Jurkat, Clone E6-1 (cell line): ENCODE measurements around the gene NBPF3. TPM values are rescaled to one million over a fixed set of nuclear protein-coding genes. Genes with fewer than 3 reads are reported as not detected.
"Not testable (repeated sequence)": the region's sequence is repeated elsewhere in the genome, so short reads cannot be mapped to it uniquely, and the experiment has no call there.

Source experiments
- DNase-seq: peaks from one replicate; pipeline ENCODE4 v3.0.0-alpha.2; 2011; ENCODE audit warnings: low read depth, low spot score
- H3K4me3 ChIP-seq: 2 replicates; pipeline ENCODE4 v1.5.1; 2011; ENCODE audit warnings: mild to moderate bottlenecking, low read length, control low read depth, moderate library complexity
- polyA plus RNA-seq: library from polyadenylated mRNA; unstranded; fragments of >200 nt; gene quantifications from one replicate; pipeline ENCODE4 v1.2.1, GENCODE V29; 2012; ENCODE audit warnings: missing spikeins; ENCODE audit not compliant: insufficient read length, insufficient read depth

NBPF3 gene
- polyA plus RNA-seq: 4.8 TPM

- DNase-seq: no peak
- H3K4me3 ChIP-seq: peak within 1 kb of the TSS; percentile 36
These were observed at the start of gene NBPF3 for GRCh38 chr1:21439721-21440629. Gene NBPF3, plus strand, starts transcription at chr1:21440137. Its CDS starts 4,950 bp downstream, at chr1:21445087.

- no peak overlapping the region for H3K4me3 ChIP-seq
- no peak for DNase-seq
These were observed 48.4 kb upstream of the NBPF3 start for GRCh38 chr1:21391497-21391896.

DNA sequence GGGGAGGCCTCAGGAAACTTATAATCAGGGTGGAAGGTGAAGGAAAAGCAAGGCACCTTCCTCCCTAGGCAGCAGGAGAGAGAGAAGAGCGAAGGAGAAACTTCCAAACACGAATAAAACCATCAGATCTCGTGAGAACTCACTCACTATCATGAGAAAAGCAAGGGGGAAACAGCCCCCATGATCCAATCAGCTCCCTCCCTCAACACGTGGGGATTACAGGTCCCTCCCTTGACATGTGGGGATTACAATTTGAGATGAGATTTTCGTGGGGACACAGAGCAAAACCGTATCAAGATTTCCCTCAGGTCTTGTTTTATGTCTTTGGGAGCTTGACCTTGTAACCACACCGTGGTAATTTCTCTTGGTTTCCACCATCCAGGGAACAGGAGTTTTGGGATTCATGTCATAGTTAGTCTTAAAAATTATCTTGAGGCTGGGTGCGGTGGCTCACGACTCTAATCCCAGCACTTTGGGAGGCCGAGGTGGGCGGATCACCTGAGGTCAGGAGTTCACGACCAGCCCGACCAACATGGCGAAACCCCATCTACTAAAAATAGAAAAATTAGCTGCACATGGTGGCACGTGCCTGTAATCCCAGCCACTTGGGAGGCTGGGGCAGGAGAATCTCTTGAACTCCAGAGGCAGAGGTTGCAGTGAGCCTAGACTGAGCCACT, 47.2 kb upstream of the NBPF3 start:
- H3K4me3 ChIP-seq: no peak overlapping the region
- DNase-seq: no peak

DNA sequence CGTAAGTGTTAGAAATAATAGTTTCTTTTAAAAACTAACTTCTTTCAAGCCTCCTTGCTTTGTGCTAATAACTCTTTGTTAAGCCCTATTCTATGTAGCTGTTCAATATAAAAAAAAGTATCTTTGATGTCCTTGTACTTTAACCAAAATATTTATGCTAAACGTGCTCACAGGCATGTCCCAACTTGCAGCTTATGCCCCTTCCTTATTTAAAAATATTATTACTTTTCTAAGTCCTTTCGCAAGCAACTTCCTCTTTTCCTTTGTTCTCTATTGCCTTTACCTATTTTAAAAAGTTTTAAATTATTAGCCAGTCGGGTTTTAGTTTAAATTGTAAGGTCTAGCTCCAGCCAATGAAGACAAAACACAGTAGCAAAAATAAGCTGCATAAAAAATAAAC, 43.4 kb upstream of the NBPF3 start:
- H3K4me3 ChIP-seq: no peak overlapping the region
- DNase-seq: no peak

DNA sequence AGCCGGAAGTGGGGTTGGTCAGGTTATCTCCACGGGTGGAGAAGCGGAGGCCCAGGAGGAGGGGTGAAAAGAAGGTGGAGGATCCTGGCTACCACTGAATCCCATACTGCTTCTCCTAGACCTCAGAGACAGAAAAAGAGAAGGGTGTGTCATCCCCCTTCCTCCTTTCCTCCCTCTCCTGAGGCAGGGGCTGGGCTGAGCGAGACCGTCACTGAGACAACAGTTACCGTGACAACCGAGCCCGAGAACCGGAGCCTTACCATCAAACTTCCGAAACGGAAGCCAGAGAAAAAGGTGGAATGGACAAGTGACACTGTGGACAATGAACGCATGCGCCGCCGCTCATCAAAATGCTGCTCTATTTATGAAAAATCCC, 42.1 kb upstream of the NBPF3 start:
- no peak overlapping the region for H3K4me3 ChIP-seq
- DNase-seq: no peak

- not testable (repeated sequence) for DNase-seq, H3K4me3 ChIP-seq
These were observed 38.1 kb upstream of the NBPF3 start for GRCh38 chr1:21401726-21402346.

GRCh38 chr1:21406659-21407058, 33.3 kb upstream of the NBPF3 start:
- H3K4me3 ChIP-seq: no peak overlapping the region
- DNase-seq: no peak

GRCh38 chr1:21409897-21410296, 30.0 kb upstream of the NBPF3 start:
- DNase-seq, H3K4me3 ChIP-seq: not testable (repeated sequence)

GRCh38 chr1:21414015-21414414, 25.9 kb upstream of the NBPF3 start:
- no peak overlapping the region for H3K4me3 ChIP-seq
- no peak for DNase-seq

DNA sequence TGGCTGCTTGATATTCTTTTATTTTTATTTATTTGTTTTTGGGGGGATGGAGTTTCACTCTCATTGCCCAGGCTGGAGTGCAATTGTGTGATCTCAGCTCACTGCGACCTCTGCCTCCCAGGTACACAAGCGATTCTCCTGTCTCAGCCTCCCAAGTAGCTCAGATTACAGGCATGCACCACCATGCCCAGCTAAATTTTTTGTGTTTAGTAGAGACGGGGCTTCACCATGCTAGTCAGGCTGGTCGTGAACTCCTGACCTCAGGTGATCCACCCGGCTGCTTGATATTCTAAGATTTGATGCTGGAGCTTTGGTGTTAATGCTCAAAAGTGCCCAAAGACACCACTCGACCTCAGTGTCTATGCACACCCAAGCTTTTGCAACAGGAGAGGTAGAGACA, 19.6 kb upstream of the NBPF3 start:
- DNase-seq, H3K4me3 ChIP-seq: not testable (repeated sequence)

DNA sequence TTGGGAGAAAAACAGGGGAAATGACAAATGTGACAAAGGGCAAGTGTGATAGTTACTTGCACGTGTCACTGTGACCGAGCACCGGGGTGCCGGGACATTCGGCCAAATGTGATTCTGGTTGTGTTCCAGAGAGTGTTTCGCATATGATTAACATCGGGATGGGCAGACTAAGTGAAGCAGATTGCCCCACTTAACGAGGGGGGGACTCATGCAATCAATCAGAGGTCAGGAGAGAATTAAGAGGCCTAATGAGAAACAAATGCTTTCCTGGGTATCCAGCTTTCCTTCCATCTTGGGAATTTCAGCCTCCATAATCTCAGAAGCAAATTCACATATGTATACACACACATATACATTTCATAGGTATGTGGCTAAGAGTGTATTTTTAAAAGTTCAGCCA, 18.6 kb upstream of the NBPF3 start:
- DNase-seq, H3K4me3 ChIP-seq: not testable (repeated sequence)

DNA sequence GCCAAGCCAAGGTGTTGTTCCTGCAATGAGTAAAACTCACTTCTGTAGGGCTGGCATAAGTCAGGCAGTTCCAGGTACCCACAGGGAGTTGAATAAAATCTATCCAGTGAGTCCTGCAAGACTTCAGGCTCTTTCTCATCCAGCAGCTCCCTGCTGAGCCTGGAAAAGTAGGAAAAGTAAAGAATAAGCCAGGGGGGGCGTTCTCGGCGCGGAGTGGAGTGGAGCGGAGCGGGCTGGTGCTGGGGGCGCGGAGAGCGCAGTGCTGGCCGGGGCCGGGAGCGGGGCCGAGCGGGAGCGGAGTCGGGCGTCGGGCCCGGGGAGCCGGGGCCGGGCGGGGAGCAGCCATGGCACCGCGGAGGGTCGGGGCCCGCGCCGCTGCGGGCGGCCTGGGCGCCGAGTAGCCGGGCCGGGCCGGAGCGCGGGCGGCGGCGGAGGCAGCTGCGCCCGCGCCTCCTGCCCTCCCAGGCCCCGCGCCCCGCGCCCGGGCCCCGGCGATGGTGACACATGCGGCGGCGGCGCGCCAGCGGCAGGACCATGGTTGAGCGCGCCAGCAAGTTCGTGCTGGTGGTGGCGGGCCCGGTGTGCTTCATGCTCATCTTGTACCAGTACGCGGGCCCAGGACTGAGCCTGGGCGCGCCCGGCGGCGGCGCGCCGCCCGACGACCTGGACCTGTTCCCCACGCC, 12.0 kb upstream of the NBPF3 start:
- DNase-seq, H3K4me3 ChIP-seq: not testable (repeated sequence)

DNA sequence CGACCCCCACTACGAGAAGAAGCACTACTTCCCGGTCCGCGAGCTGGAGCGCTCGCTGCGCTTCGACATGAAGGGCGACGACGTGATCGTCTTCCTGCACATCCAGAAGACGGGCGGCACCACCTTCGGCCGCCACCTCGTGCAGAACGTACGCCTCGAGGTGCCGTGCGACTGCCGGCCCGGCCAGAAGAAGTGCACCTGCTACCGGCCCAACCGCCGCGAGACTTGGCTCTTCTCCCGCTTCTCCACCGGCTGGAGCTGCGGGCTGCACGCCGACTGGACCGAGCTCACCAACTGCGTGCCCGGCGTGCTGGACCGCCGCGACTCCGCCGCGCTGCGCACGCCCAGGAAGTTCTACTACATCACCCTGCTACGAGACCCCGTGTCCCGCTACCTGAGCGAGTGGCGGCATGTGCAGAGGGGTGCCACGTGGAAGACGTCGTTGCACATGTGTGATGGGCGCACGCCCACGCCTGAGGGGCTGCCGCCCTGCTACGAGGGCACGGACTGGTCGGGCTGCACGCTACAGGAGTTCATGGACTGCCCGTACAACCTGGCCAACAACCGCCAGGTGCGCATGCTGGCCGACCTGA, 11.4 kb upstream of the NBPF3 start:
- not testable (repeated sequence) for H3K4me3 ChIP-seq, DNase-seq

- DNase-seq, H3K4me3 ChIP-seq: not testable (repeated sequence)
These were observed 10.7 kb upstream of the NBPF3 start for GRCh38 chr1:21429210-21429609.

DNA sequence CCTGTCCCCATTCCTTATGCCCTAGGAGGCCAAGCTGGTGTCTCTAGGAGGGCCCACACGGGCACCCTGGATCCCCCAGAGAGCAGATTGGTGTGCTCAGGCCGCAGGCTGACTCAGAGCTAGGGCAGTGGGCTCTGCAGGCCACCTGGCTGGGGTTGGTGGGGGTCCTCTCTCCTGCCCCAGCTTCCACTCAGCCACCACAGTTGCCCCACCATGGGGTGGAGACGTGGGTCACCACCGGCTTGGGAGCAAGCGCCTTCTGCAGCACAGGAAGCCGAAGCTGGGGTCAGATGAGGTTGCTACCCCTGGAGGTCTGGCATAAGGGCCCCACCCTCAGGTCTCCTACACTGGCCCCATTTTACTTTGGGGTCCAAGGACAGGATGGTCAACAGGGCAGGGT, 9.1 kb upstream of the NBPF3 start:
- H3K4me3 ChIP-seq: not testable (repeated sequence)

DNA sequence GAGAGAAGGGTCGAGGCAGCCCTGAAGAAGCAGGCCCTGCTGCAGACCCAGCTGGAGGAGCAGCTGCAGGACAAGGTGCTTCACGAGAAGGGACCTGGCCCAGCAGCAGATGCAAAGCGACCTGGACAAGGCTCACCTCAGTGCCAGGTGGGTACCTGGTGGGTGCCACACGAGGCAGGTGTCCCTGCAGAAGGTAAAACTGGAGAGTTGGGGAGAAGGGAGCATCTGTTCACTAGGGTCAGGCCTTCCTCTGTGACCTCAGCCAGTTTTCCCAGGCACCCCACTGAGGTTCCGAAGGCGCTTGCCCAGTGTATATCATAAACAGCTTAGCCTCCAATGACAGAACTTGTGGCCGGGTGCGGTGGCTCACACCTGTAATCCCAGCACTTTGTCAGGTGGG, 5.5 kb upstream of the NBPF3 start:
- DNase-seq: no peak

More for the DNA sequence above, 9.1 kb upstream of the NBPF3 start:
- DNase-seq: not testable (repeated sequence)

DNA sequence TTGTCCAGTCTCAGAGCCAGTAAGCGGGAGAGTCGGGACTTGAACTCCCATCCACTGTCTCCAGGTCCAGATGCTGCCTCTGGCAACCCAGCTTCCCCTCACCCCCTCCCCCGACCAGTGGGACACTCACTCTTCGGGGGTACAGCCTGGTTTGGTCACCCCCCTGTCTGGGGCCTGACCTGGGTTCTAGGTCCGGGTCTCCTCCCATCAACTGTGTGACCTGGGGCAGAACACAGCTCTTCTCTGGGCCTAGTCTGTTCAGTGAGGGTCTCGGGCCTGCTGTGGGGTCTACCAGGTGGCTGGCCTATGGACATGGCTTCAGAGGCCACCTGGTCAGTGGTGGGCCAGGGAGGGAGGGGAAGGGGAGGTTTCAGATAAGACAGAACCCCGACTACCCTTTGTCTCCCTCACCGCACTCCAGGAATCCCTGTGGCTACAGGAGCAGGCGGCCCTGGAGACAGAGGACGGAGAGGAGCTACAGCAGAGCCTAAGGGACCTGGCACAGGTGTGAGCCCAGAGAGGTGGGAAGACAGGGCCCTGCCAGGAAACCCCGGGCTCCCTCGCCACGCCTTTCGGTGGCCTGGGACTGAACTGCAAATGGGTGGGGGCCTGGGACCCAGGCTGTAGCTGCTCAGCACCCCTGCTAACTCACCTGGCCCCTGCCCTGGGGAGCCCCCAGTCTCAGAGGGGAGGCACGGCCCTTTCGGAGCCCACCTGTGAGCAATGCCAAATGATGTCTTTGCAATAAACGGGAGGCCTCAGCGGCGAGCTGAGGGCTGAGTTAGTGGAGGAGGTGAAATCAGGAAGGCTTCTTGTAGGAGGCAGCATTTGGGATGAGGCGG, 4.1 kb upstream of the NBPF3 start:
- H3K4me3 ChIP-seq: no peak overlapping the region
- DNase-seq: no peak

More for the DNA sequence above, 5.5 kb upstream of the NBPF3 start:
- H3K4me3 ChIP-seq: no peak overlapping the region
